Measurements from ENCODE around the gene FGFBP1. TPM values are rescaled to one million over a fixed set of nuclear protein-coding genes. Genes with fewer than 3 reads are reported as not detected.

Gene FGFBP1
- total and polyA plus RNA-seq, 4 donors = 7.1 to 45.7 (median 19.7) TPM; not detected in 1

DNA sequence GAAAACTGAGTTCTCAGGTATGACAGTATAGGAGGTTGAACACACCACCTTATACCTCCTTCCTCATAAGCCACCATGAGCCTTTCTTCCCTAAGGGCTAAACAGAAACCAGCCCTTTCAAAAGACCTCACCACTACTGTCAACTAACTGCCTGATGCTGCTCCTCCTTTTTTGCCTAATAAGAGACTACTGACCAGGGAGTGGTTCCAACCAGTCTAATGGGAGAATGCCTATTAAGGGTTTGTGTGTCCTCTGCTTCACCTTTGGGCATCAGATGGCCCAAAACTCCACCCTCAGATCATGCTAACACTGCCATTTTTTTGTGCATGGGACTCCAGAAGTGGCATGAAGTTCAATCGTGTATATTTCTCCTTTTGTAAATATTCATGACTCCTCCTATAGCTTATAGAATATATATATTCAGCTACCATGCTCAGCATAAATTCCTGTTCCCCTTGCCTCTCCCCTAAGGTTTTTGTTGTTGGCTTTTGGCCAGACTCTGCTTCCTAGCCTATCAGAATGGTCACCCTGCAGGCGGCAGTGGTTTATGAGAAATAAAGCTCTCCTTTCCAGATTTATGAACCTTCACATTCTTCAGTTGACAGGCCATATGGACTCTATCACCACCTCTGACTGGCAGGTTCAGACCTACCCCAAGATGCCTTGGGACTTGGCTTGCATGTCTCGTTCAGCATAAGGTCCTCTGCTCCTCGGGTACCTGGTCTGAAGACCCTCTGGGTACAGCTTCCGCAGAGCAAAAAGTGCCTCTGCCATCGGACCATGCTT lies 28.2 kb downstream of the FGFBP1 start:
- DNase-seq (no peak), ATAC-seq (ENCODE audit: insufficient read depth, low FRiP score) (no peak)
- WGBS, 2 donors = 78 to 89% methylated on average over 6 of the region's 6 CpGs
- H3K4me3 ChIP-seq = no peak overlapping the region
- H3K36me3 ChIP-seq (ENCODE audit: control insufficient read depth in 4 of 4, insufficient read depth in 4 of 4, low read length in 4 of 4) = no peaks in the 10 kb centered on the region
- H3K4me1 ChIP-seq (ENCODE audit: control insufficient read depth in 5 of 5, insufficient read depth in 5 of 5, low read length in 5 of 5) = peaks cover 0 to 1% (median 0%) of the 10 kb centered on the region in 5 donors
- peaks cover 0 to 2% (median 0%) of the 10 kb centered on the region in 3 donors for H3K27me3 ChIP-seq (ENCODE audit: control insufficient read depth in 3 of 3, insufficient read depth in 3 of 3, low read length in 2 of 3)
- peaks cover 0 to 4% (median 0%) of the 10 kb centered on the region in 4 donors for H3K9me3 ChIP-seq (ENCODE audit: control insufficient read depth in 4 of 4, insufficient read depth in 3 of 4, low read length in 3 of 4)
- no peak overlapping the region for H3K27ac ChIP-seq (ENCODE audit: low read depth in 1 of 2, low read length in 1 of 2)
- H3K9ac ChIP-seq (ENCODE audit: insufficient read depth in 1 of 2, low read length in 2 of 2) = no peak overlapping the region
- TF ChIP-seq, protein P1, sequence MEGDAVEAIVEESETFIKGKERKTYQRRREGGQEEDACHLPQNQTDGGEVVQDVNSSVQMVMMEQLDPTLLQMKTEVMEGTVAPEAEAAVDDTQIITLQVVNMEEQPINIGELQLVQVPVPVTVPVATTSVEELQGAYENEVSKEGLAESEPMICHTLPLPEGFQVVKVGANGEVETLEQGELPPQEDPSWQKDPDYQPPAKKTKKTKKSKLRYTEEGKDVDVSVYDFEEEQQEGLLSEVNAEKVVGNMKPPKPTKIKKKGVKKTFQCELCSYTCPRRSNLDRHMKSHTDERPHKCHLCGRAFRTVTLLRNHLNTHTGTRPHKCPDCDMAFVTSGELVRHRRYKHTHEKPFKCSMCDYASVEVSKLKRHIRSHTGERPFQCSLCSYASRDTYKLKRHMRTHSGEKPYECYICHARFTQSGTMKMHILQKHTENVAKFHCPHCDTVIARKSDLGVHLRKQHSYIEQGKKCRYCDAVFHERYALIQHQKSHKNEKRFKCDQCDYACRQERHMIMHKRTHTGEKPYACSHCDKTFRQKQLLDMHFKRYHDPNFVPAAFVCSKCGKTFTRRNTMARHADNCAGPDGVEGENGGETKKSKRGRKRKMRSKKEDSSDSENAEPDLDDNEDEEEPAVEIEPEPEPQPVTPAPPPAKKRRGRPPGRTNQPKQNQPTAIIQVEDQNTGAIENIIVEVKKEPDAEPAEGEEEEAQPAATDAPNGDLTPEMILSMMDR (IDR thresholded peaks at IDR 0.05; ENCODE audit: control extremely low read depth, extremely low read depth) = no peak

DNA sequence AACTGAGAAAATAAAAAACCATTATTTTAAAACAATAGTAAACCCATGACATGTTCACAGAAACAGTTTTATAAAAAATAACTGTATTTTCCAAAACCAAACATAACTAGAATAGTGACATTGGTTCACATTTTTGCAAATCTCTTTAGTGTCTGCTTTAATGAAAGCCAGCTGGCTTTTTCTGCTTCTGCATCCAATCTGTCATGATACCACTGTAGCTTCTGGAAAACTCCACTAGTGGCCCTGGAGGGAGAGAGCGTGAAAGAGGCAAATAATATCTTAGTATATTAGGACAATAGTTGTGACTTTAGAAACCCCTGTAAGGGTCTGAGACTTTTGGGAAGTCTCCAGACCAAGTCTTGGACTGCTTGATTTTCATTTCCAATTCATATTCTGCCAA lies 31.1 kb downstream of the FGFBP1 start:
- Histone ChIP-seq H3K9me3 (ENCODE audit: control insufficient read depth in 4 of 4, insufficient read depth in 3 of 4, low read length in 3 of 4) (peaks cover 0 to 4% (median 0%) of the 10 kb centered on the region in 4 donors), H3K27ac (ENCODE audit: low read depth in 1 of 2, low read length in 1 of 2) (no peak overlapping the region), H3K9ac (ENCODE audit: insufficient read depth in 1 of 2, low read length in 2 of 2) (no peak overlapping the region), H3K27me3 (ENCODE audit: control insufficient read depth in 3 of 3, insufficient read depth in 3 of 3, low read length in 2 of 3) (peaks cover 0 to 8% (median 0%) of the 10 kb centered on the region in 3 donors), H3K4me3 (no peak overlapping the region), H3K36me3 (ENCODE audit: control insufficient read depth in 4 of 4, insufficient read depth in 4 of 4, low read length in 4 of 4) (no peaks in the 10 kb centered on the region), H3K4me1 (ENCODE audit: control insufficient read depth in 5 of 5, insufficient read depth in 5 of 5, low read length in 5 of 5) (no peaks in the 10 kb centered on the region)
- TF ChIP-seq, protein P1 (IDR thresholded peaks at IDR 0.05; ENCODE audit: control extremely low read depth, extremely low read depth) = no peak
- DNase-seq (peak in 2 of 3 donors; percentile 43 to 45), ATAC-seq (ENCODE audit: insufficient read depth, low FRiP score) (no peak)
- WGBS, 2 donors = 84 to 89% methylated on average over 1 of the region's 1 CpG

- H3K36me3 ChIP-seq (ENCODE audit: control insufficient read depth in 4 of 4, insufficient read depth in 4 of 4, low read length in 4 of 4) = no peaks in the 10 kb centered on the region
Observed at GRCh38 chr4:15906020-15906443, 32.5 kb downstream of the FGFBP1 start.

More at GRCh38 chr4:15906020-15906443, 32.5 kb downstream of the FGFBP1 start:
- ATAC-seq (ENCODE audit: insufficient read depth, low FRiP score) (peak; percentile 89), DNase-seq (peak in 1 of 3 donors; percentile 11)
- no peak overlapping the region for H3K4me3 ChIP-seq
- H3K27me3 ChIP-seq (ENCODE audit: control insufficient read depth in 3 of 3, insufficient read depth in 3 of 3, low read length in 2 of 3) = peaks cover 0 to 11% (median 0%) of the 10 kb centered on the region in 3 donors
- H3K9me3 ChIP-seq (ENCODE audit: control insufficient read depth in 4 of 4, insufficient read depth in 3 of 4, low read length in 3 of 4) = peaks cover 0 to 4% (median 0%) of the 10 kb centered on the region in 4 donors
- WGBS, 2 donors = 44 to 56% methylated on average over 25 of the region's 25 CpGs
- H3K9ac ChIP-seq (ENCODE audit: insufficient read depth in 1 of 2, low read length in 2 of 2) = no peak overlapping the region
- peak overlapping the region in 1 of 2 donors; percentile 58 for H3K27ac ChIP-seq (ENCODE audit: low read depth in 1 of 2, low read length in 1 of 2)
- no peaks in the 10 kb centered on the region for H3K4me1 ChIP-seq (ENCODE audit: control insufficient read depth in 5 of 5, insufficient read depth in 5 of 5, low read length in 5 of 5)
- TF ChIP-seq, protein P1 (IDR thresholded peaks at IDR 0.05; ENCODE audit: control extremely low read depth, extremely low read depth) = no peak
